Measurements from ENCODE around the gene CACNB2.

Gene CACNB2

GRCh38 chr10:18364987-18365775 lies 225.0 kb downstream of the CACNB2 start:
- Histone ChIP-seq H3K14ac (ENCODE audit: low read length in 2 of 2) (no peak overlapping the region), H3K27ac (ENCODE audit: low read length, poor library complexity, severe bottlenecking) (no peak overlapping the region), H3K9me3 (ENCODE audit: control insufficient read depth, low read length) (no peaks in the 10 kb centered on the region), H3K27me3 (ENCODE audit: control insufficient read depth in 1 of 2, insufficient read depth in 1 of 2, low read length in 2 of 2) (peaks cover 0 to 3% of the 10 kb centered on the region in 2 experiments), H2AK5ac (ENCODE audit: low read length, severe bottlenecking) (no peak overlapping the region), H3K4me1 (ENCODE audit: control insufficient read depth, insufficient read depth, low read depth, low read length) (no peaks in the 10 kb centered on the region), H4K8ac (ENCODE audit: low read length) (no peak overlapping the region), H4K91ac (ENCODE audit: low read length) (no peak overlapping the region), H3K79me1 (replicated peaks; ENCODE audit: low read length, poor library complexity, severe bottlenecking) (no peaks in the 10 kb centered on the region), H3K18ac (ENCODE audit: low read depth in 1 of 2, low read length in 2 of 2) (no peak overlapping the region), H3K4me3 (ENCODE audit: insufficient read depth in 1 of 2, low read depth in 1 of 2, low read length in 2 of 2) (no peak overlapping the region), H3K36me3 (ENCODE audit: control insufficient read depth in 1 of 2, insufficient read depth in 2 of 2, low read depth in 1 of 2, low read length in 2 of 2) (no peaks in the 10 kb centered on the region), H3K9ac (ENCODE audit: low read length) (no peak overlapping the region), H2BK12ac (ENCODE audit: low read length in 2 of 2) (no peak overlapping the region), H3K4me2 (ENCODE audit: low read length, poor library complexity, severe bottlenecking) (no peak overlapping the region), H2BK120ac (ENCODE audit: low read depth, low read length) (no peak overlapping the region), H3K4ac (ENCODE audit: low read depth in 1 of 2, low read length in 2 of 2) (no peak overlapping the region), H2BK15ac (ENCODE audit: low read depth, poor library complexity, severe bottlenecking) (no peak overlapping the region), H2BK5ac (ENCODE audit: low read depth, low read length, poor library complexity, severe bottlenecking) (no peak overlapping the region), H3K23ac (ENCODE audit: low read length in 2 of 2) (no peak overlapping the region), H2AFZ (ENCODE audit: low read depth, low read length) (no peak overlapping the region)
- no peak for DNase-seq
- 91% methylated on average over 4 of the region's 4 CpGs for WGBS

GRCh38 chr10:18367840-18368239 lies 227.6 kb downstream of the CACNB2 start:
- Histone ChIP-seq H2BK15ac (ENCODE audit: low read depth, poor library complexity, severe bottlenecking) (no peak overlapping the region), H2BK120ac (ENCODE audit: low read depth, low read length) (no peak overlapping the region), H3K79me1 (replicated peaks; ENCODE audit: low read length, poor library complexity, severe bottlenecking) (no peaks in the 10 kb centered on the region), H3K36me3 (ENCODE audit: control insufficient read depth in 1 of 2, insufficient read depth in 2 of 2, low read depth in 1 of 2, low read length in 2 of 2) (no peaks in the 10 kb centered on the region), H3K4me3 (ENCODE audit: insufficient read depth in 1 of 2, low read depth in 1 of 2, low read length in 2 of 2) (no peak overlapping the region), H2BK5ac (ENCODE audit: low read depth, low read length, poor library complexity, severe bottlenecking) (no peak overlapping the region), H4K8ac (ENCODE audit: low read length) (no peak overlapping the region), H3K27ac (ENCODE audit: low read length, poor library complexity, severe bottlenecking) (no peak overlapping the region), H3K18ac (ENCODE audit: low read depth in 1 of 2, low read length in 2 of 2) (no peak overlapping the region), H3K14ac (ENCODE audit: low read length in 2 of 2) (no peak overlapping the region), H3K27me3 (ENCODE audit: control insufficient read depth in 1 of 2, insufficient read depth in 1 of 2, low read length in 2 of 2) (no peaks in the 10 kb centered on the region), H3K4me2 (ENCODE audit: low read length, poor library complexity, severe bottlenecking) (no peak overlapping the region), H2AFZ (ENCODE audit: low read depth, low read length) (no peak overlapping the region), H2AK5ac (ENCODE audit: low read length, severe bottlenecking) (no peak overlapping the region), H3K9me3 (ENCODE audit: control insufficient read depth, low read length) (no peaks in the 10 kb centered on the region), H4K91ac (ENCODE audit: low read length) (no peak overlapping the region), H3K4me1 (ENCODE audit: control insufficient read depth, insufficient read depth, low read depth, low read length) (no peaks in the 10 kb centered on the region), H3K9ac (ENCODE audit: low read length) (no peak overlapping the region), H3K4ac (ENCODE audit: low read depth in 1 of 2, low read length in 2 of 2) (no peak overlapping the region), H2BK12ac (ENCODE audit: low read length in 2 of 2) (no peak overlapping the region), H3K23ac (ENCODE audit: low read length in 2 of 2) (no peak overlapping the region)
- DNase-seq = no peak
- WGBS = 90% methylated on average over 4 of the region's 5 CpGs

GRCh38 chr10:18368273-18368672 lies 228.0 kb downstream of the CACNB2 start:
- H3K27ac ChIP-seq (ENCODE audit: low read length, poor library complexity, severe bottlenecking) = no peak overlapping the region

GRCh38 chr10:18368682-18369081 lies 228.5 kb downstream of the CACNB2 start:
- Histone ChIP-seq H3K18ac (ENCODE audit: low read depth in 1 of 2, low read length in 2 of 2) (no peak overlapping the region), H3K4me1 (ENCODE audit: control insufficient read depth, insufficient read depth, low read depth, low read length) (no peaks in the 10 kb centered on the region), H3K23ac (ENCODE audit: low read length in 2 of 2) (no peak overlapping the region), H4K91ac (ENCODE audit: low read length) (no peak overlapping the region), H3K4me2 (ENCODE audit: low read length, poor library complexity, severe bottlenecking) (no peak overlapping the region), H3K4me3 (ENCODE audit: insufficient read depth in 1 of 2, low read depth in 1 of 2, low read length in 2 of 2) (no peak overlapping the region), H3K9ac (ENCODE audit: low read length) (no peak overlapping the region), H3K27ac (ENCODE audit: low read length, poor library complexity, severe bottlenecking) (no peak overlapping the region), H4K8ac (ENCODE audit: low read length) (no peak overlapping the region), H2BK5ac (ENCODE audit: low read depth, low read length, poor library complexity, severe bottlenecking) (no peak overlapping the region), H2BK15ac (ENCODE audit: low read depth, poor library complexity, severe bottlenecking) (no peak overlapping the region), H3K9me3 (ENCODE audit: control insufficient read depth, low read length) (no peaks in the 10 kb centered on the region), H2AFZ (ENCODE audit: low read depth, low read length) (no peak overlapping the region), H2AK5ac (ENCODE audit: low read length, severe bottlenecking) (no peak overlapping the region), H3K27me3 (ENCODE audit: control insufficient read depth in 1 of 2, insufficient read depth in 1 of 2, low read length in 2 of 2) (no peaks in the 10 kb centered on the region), H3K14ac (ENCODE audit: low read length in 2 of 2) (no peak overlapping the region), H2BK120ac (ENCODE audit: low read depth, low read length) (no peak overlapping the region), H3K36me3 (ENCODE audit: control insufficient read depth in 1 of 2, insufficient read depth in 2 of 2, low read depth in 1 of 2, low read length in 2 of 2) (no peaks in the 10 kb centered on the region), H2BK12ac (ENCODE audit: low read length in 2 of 2) (no peak overlapping the region), H3K4ac (ENCODE audit: low read depth in 1 of 2, low read length in 2 of 2) (no peak overlapping the region), H3K79me1 (replicated peaks; ENCODE audit: low read length, poor library complexity, severe bottlenecking) (no peaks in the 10 kb centered on the region)
- no CpG with 5 or more reads among the region's 1 CpG for WGBS
- peak; percentile 11 for DNase-seq

More at GRCh38 chr10:18368273-18368672, 228.0 kb downstream of the CACNB2 start:
- Histone ChIP-seq H3K14ac (ENCODE audit: low read length in 2 of 2) (no peak overlapping the region), H2BK15ac (ENCODE audit: low read depth, poor library complexity, severe bottlenecking) (no peak overlapping the region), H3K4me3 (ENCODE audit: insufficient read depth in 1 of 2, low read depth in 1 of 2, low read length in 2 of 2) (no peak overlapping the region), H3K27me3 (ENCODE audit: control insufficient read depth in 1 of 2, insufficient read depth in 1 of 2, low read length in 2 of 2) (no peaks in the 10 kb centered on the region), H3K36me3 (ENCODE audit: control insufficient read depth in 1 of 2, insufficient read depth in 2 of 2, low read depth in 1 of 2, low read length in 2 of 2) (no peaks in the 10 kb centered on the region), H2AK5ac (ENCODE audit: low read length, severe bottlenecking) (no peak overlapping the region), H3K4me1 (ENCODE audit: control insufficient read depth, insufficient read depth, low read depth, low read length) (no peaks in the 10 kb centered on the region), H3K79me1 (replicated peaks; ENCODE audit: low read length, poor library complexity, severe bottlenecking) (no peaks in the 10 kb centered on the region), H3K4ac (ENCODE audit: low read depth in 1 of 2, low read length in 2 of 2) (no peak overlapping the region), H3K18ac (ENCODE audit: low read depth in 1 of 2, low read length in 2 of 2) (no peak overlapping the region), H4K91ac (ENCODE audit: low read length) (no peak overlapping the region), H2BK5ac (ENCODE audit: low read depth, low read length, poor library complexity, severe bottlenecking) (no peak overlapping the region), H2BK12ac (ENCODE audit: low read length in 2 of 2) (no peak overlapping the region), H2BK120ac (ENCODE audit: low read depth, low read length) (no peak overlapping the region), H3K9ac (ENCODE audit: low read length) (no peak overlapping the region), H4K8ac (ENCODE audit: low read length) (no peak overlapping the region), H3K23ac (ENCODE audit: low read length in 2 of 2) (no peak overlapping the region), H2AFZ (ENCODE audit: low read depth, low read length) (no peak overlapping the region), H3K9me3 (ENCODE audit: control insufficient read depth, low read length) (no peaks in the 10 kb centered on the region), H3K4me2 (ENCODE audit: low read length, poor library complexity, severe bottlenecking) (no peak overlapping the region)
- no peak for DNase-seq
- 82% methylated on average over 3 of the region's 3 CpGs for WGBS

Measured in mesenchymal stem cell (in vitro differentiated cells and primary cell).